ENCODE data around the gene FCHSD2. TPM values are rescaled to one million over a fixed set of nuclear protein-coding genes. Genes with fewer than 3 reads are reported as not detected.
A peak's percentile ranks its signal among the peaks of the same experiment; 100 is the strongest.
"Not testable (repeated sequence)": the region's sequence is repeated elsewhere in the genome, so short reads cannot be mapped to it uniquely, and the experiment has no call there.

Gene FCHSD2
- total RNA-seq, 1 donor from 2014 or later: 26.3 TPM

GRCh38 chr11:73004088-73004487, 138.0 kb downstream of the FCHSD2 start:
- DNase-seq: no peak

- DNase-seq: no peak
Measured at GRCh38 chr11:73003088-73003487, 139.0 kb downstream of the FCHSD2 start.

- no peak for DNase-seq
Measured at GRCh38 chr11:73002214-73002613, 139.9 kb downstream of the FCHSD2 start.

- DNase-seq: no peak
Measured at GRCh38 chr11:73001615-73002014, 140.5 kb downstream of the FCHSD2 start.

- peak; percentile 43 for DNase-seq
Measured at GRCh38 chr11:72998676-72999075, 143.4 kb downstream of the FCHSD2 start.

- peak; percentile 62 for DNase-seq
Measured at GRCh38 chr11:72996959-72997358, 145.2 kb downstream of the FCHSD2 start.

GRCh38 chr11:72989727-72990126, 152.4 kb downstream of the FCHSD2 start:
- DNase-seq: no peak

GRCh38 chr11:72988821-72989220, 153.3 kb downstream of the FCHSD2 start:
- peak; percentile 41 for DNase-seq

- peak; percentile 85 for DNase-seq
Measured at GRCh38 chr11:72985645-72986044, 156.5 kb downstream of the FCHSD2 start.

- DNase-seq: peak; percentile 76
Measured at GRCh38 chr11:72984453-72985077, 157.6 kb downstream of the FCHSD2 start.

- no peak for DNase-seq
Measured at GRCh38 chr11:72983560-72983959, 158.6 kb downstream of the FCHSD2 start.

GRCh38 chr11:72981971-72982685, 160.0 kb downstream of the FCHSD2 start:
- no peak for DNase-seq

GRCh38 chr11:72981080-72981479, 161.0 kb downstream of the FCHSD2 start:
- no peak for DNase-seq

- DNase-seq: not testable (repeated sequence)
Measured at GRCh38 chr11:72977782-72978181, 164.3 kb downstream of the FCHSD2 start.

GRCh38 chr11:72976522-72976892, 165.6 kb downstream of the FCHSD2 start:
- not testable (repeated sequence) for DNase-seq

GRCh38 chr11:72975778-72976521, 166.2 kb downstream of the FCHSD2 start:
- DNase-seq: no peak

GRCh38 chr11:72974487-72975205, 167.5 kb downstream of the FCHSD2 start:
- no peak for DNase-seq

GRCh38 chr11:72972496-72973128, 169.5 kb downstream of the FCHSD2 start:
- DNase-seq: no peak

- no peak for DNase-seq
Measured at GRCh38 chr11:72971192-72971967, 170.7 kb downstream of the FCHSD2 start.

GRCh38 chr11:72970557-72971118, 171.5 kb downstream of the FCHSD2 start:
- DNase-seq: no peak

- DNase-seq: no peak
Measured at GRCh38 chr11:72969894-72970335, 172.2 kb downstream of the FCHSD2 start.
